Stimulated activated CD8-positive, alpha-beta memory T cell treated with anti-CD3 and anti-CD28 coated beads, Interleukin-12 subunit alpha, Interleukin-12 subunit beta, amount 100 ng/mL, for 24 hours (primary cell): Measurements from ENCODE around the gene HOXB4.

Experiments used
- DNase-seq: peaks from one replicate; pipeline ENCODE4 v3.0.0-alpha.2; 2020; ENCODE audit errors: extremely low read depth

Gene HOXB4

GRCh38 chr17:48528936-48529682 lies 49.0 kb downstream of the HOXB4 start:
- DNase-seq = no peak

- DNase-seq = no peak
Observed at GRCh38 chr17:48528153-48528935, 49.8 kb downstream of the HOXB4 start.

GRCh38 chr17:48527547-48527932 lies 50.6 kb downstream of the HOXB4 start:
- no peak for DNase-seq

- no peak for DNase-seq
Observed at GRCh38 chr17:48526608-48527546, 51.3 kb downstream of the HOXB4 start.
